ENCODE results near the gene ZKSCAN8.

Gene ZKSCAN8

GRCh38 chr6:28207510-28208110, 65.9 kb downstream of the ZKSCAN8 start:
- no peak for DNase-seq

- DNase-seq = no peak
Measured at GRCh38 chr6:28208111-28208659, 66.5 kb downstream of the ZKSCAN8 start.

All from activated T-cell treated with anti-CD3 and anti-CD28 coated beads, Interleukin-2, amount 50 U/mL, for 1 hour (primary cell).